KOPT-K1 (cell line): ENCODE data around the gene CDK3.

Source experiments
- H3K27ac ChIP-seq: fragments of 200-600 bp; sonication (generic); 2 replicates; pipeline ENCODE4 v1.5.1; 2016; ENCODE audit warnings: antibody characterized with exemption, mild to moderate bottlenecking, low read depth, low read length; ENCODE audit not compliant: poor library complexity, severe bottlenecking
- H3K36me3 ChIP-seq: fragments of 200-600 bp; sonication (generic); 2 replicates; pipeline ENCODE4 v1.5.1; 2017; ENCODE audit warnings: antibody characterized with exemption, mild to moderate bottlenecking, low read length, moderate library complexity; ENCODE audit not compliant: insufficient read depth
- H3K9me3 ChIP-seq: fragments of 200-600 bp; sonication (generic); 2 replicates; pipeline ENCODE4 v1.5.1; 2017; ENCODE audit warnings: antibody characterized with exemption, low read length, mild to moderate bottlenecking; ENCODE audit not compliant: insufficient read depth, poor library complexity, severe bottlenecking

CDK3 gene

GRCh38 chr17:76017481-76018339 lies 17.1 kb downstream of the CDK3 start:
- Histone ChIP-seq H3K27ac (no peak overlapping the region), H3K9me3 (no peaks in the 10 kb centered on the region), H3K36me3 (peaks cover 72% of the 10 kb centered on the region; the same call in 1 of the 2 replicates)

GRCh38 chr17:76018340-76018680 lies 17.7 kb downstream of the CDK3 start:
- no peak overlapping the region for H3K27ac ChIP-seq
- H3K36me3 ChIP-seq: peaks cover 72% of the 10 kb centered on the region; the same call in 1 of the 2 replicates
- H3K9me3 ChIP-seq: no peaks in the 10 kb centered on the region

GRCh38 chr17:76018801-76019200 lies 18.1 kb downstream of the CDK3 start:
- H3K36me3 ChIP-seq: peaks cover 72% of the 10 kb centered on the region; the same call in 1 of the 2 replicates
- no peaks in the 10 kb centered on the region for H3K9me3 ChIP-seq
- H3K27ac ChIP-seq: no peak overlapping the region

- Histone ChIP-seq H3K9me3 (no peaks in the 10 kb centered on the region), H3K27ac (peak overlapping the region; percentile 1), H3K36me3 (peaks cover 68% of the 10 kb centered on the region; the same call in 1 of the 2 replicates)
Measured at GRCh38 chr17:76019833-76020467, 19.3 kb downstream of the CDK3 start.

GRCh38 chr17:76022285-76022684 lies 21.6 kb downstream of the CDK3 start:
- H3K9me3 ChIP-seq: no peaks in the 10 kb centered on the region
- H3K36me3 ChIP-seq: peaks cover 56% of the 10 kb centered on the region; the same call in 1 of the 2 replicates
- peak overlapping the region; percentile 23 for H3K27ac ChIP-seq

- Histone ChIP-seq H3K9me3 (no peaks in the 10 kb centered on the region), H3K36me3 (peaks cover 46% of the 10 kb centered on the region; the same call in 1 of the 2 replicates), H3K27ac (peak overlapping the region; percentile 23)
Measured at GRCh38 chr17:76022973-76023899, 22.6 kb downstream of the CDK3 start.

GRCh38 chr17:76023900-76024237 lies 23.2 kb downstream of the CDK3 start:
- Histone ChIP-seq H3K27ac (peak overlapping the region; percentile 100), H3K36me3 (peaks cover 40% of the 10 kb centered on the region; the same call in 1 of the 2 replicates), H3K9me3 (no peaks in the 10 kb centered on the region)

- peak overlapping the region; percentile 100 for H3K27ac ChIP-seq
- H3K9me3 ChIP-seq: no peaks in the 10 kb centered on the region
- H3K36me3 ChIP-seq: peaks cover 35% of the 10 kb centered on the region; the same call in 1 of the 2 replicates
Measured at GRCh38 chr17:76024353-76024752, 23.7 kb downstream of the CDK3 start.

- peak overlapping the region; percentile 100 for H3K27ac ChIP-seq
- H3K9me3 ChIP-seq: no peaks in the 10 kb centered on the region
- H3K36me3 ChIP-seq: peaks cover 26% of the 10 kb centered on the region; the same call in 1 of the 2 replicates
Measured at GRCh38 chr17:76025294-76025693, 24.6 kb downstream of the CDK3 start.

GRCh38 chr17:76026714-76027158 lies 26.1 kb downstream of the CDK3 start:
- Histone ChIP-seq H3K27ac (peak overlapping the region; percentile 100), H3K9me3 (no peaks in the 10 kb centered on the region), H3K36me3 (peaks cover 25% of the 10 kb centered on the region; the same call in 1 of the 2 replicates)

- Histone ChIP-seq H3K36me3 (peaks cover 20% of the 10 kb centered on the region; the same call in 1 of the 2 replicates), H3K27ac (peak within 1 kb of the TSS; percentile 100), H3K9me3 (no peaks in the 10 kb centered on the region)
Measured at GRCh38 chr17:76027159-76027839, 26.6 kb downstream of the CDK3 start, which contains the start of gene EVPL. EVPL (minus strand) TSS chr17:76027306; CDS start chr17:76027198, 108 bp downstream.

GRCh38 chr17:76032073-76032779 lies 31.6 kb downstream of the CDK3 start:
- H3K36me3 ChIP-seq: peaks cover 9% of the 10 kb centered on the region; the same call in 1 of the 2 replicates
- H3K9me3 ChIP-seq: peaks cover 10% of the 10 kb centered on the region
- peak overlapping the region; percentile 71 for H3K27ac ChIP-seq

GRCh38 chr17:76032780-76033108 lies 32.1 kb downstream of the CDK3 start:
- Histone ChIP-seq H3K36me3 (peaks cover 9% of the 10 kb centered on the region; the same call in 1 of the 2 replicates), H3K27ac (peak overlapping the region; percentile 71), H3K9me3 (peaks cover 10% of the 10 kb centered on the region)

GRCh38 chr17:76033139-76033538 lies 32.5 kb downstream of the CDK3 start:
- Histone ChIP-seq H3K36me3 (peaks cover 11% of the 10 kb centered on the region), H3K27ac (peak overlapping the region; percentile 71), H3K9me3 (peaks cover 10% of the 10 kb centered on the region)
